GM21825 (cell line): ENCODE measurements around the gene UAP1.

Experiments used
- ATAC-seq: cut with Tn5 transposase; IDR thresholded peaks from one replicate; pipeline ENCODE4 v1.9.1; 2021; ENCODE audit warnings: mild to moderate bottlenecking, moderate library complexity; ENCODE audit not compliant: unreplicated experiment

The UAP1 gene

GRCh38 chr1:162612606-162613400, 51.3 kb downstream of the UAP1 start:
- no peak for ATAC-seq

GRCh38 chr1:162616848-162617247, 55.3 kb downstream of the UAP1 start:
- ATAC-seq = no peak

- ATAC-seq = no peak
Measured at GRCh38 chr1:162617513-162617912, 56.0 kb downstream of the UAP1 start.

GRCh38 chr1:162619076-162619475, 57.6 kb downstream of the UAP1 start:
- no peak for ATAC-seq

GRCh38 chr1:162621256-162621655, 59.7 kb downstream of the UAP1 start:
- no peak for ATAC-seq

- ATAC-seq = no peak
Measured at GRCh38 chr1:162625679-162626078, 64.2 kb downstream of the UAP1 start.

GRCh38 chr1:162626094-162626493, 64.6 kb downstream of the UAP1 start:
- ATAC-seq = no peak

- no peak for ATAC-seq
Measured at GRCh38 chr1:162626761-162627160, 65.2 kb downstream of the UAP1 start.

- ATAC-seq = no peak
Measured at GRCh38 chr1:162627662-162628296, 66.3 kb downstream of the UAP1 start.

- ATAC-seq = no peak
Measured at GRCh38 chr1:162629077-162629627, 67.6 kb downstream of the UAP1 start.

GRCh38 chr1:162629651-162630050, 68.1 kb downstream of the UAP1 start:
- no peak for ATAC-seq

GRCh38 chr1:162631546-162632191, 70.1 kb downstream of the UAP1 start:
- ATAC-seq = no peak

- no peak for ATAC-seq
Measured at GRCh38 chr1:162632217-162632666, 70.7 kb downstream of the UAP1 start, which contains the start of gene DDR2. Gene DDR2 (plus strand): TSS chr1:162632464. CDS start chr1:162719064, 86,600 bp downstream.

GRCh38 chr1:162632698-162633080, 71.2 kb downstream of the UAP1 start:
- ATAC-seq = no peak

GRCh38 chr1:162633081-162633762, 71.7 kb downstream of the UAP1 start:
- ATAC-seq = no peak

- no peak for ATAC-seq
Measured at GRCh38 chr1:162635418-162635817, 73.9 kb downstream of the UAP1 start.

GRCh38 chr1:162639718-162640117, 78.2 kb downstream of the UAP1 start:
- no peak for ATAC-seq

GRCh38 chr1:162641114-162641513, 79.6 kb downstream of the UAP1 start:
- no peak for ATAC-seq

GRCh38 chr1:162644986-162645314, 83.4 kb downstream of the UAP1 start:
- ATAC-seq = no peak

- ATAC-seq = no peak
Measured at GRCh38 chr1:162645666-162646065, 84.1 kb downstream of the UAP1 start.

- no peak for ATAC-seq
Measured at GRCh38 chr1:162649583-162649982, 88.1 kb downstream of the UAP1 start.
